B cell (primary cell): ENCODE results near the gene SLC39A8.

Source experiments
- CTCF ChIP-seq: fragments of 200-600 bp; IDR thresholded peaks from one replicate; pipeline ENCODE4 v1.8.0; 2022; ENCODE audit warnings: antibody characterized with exemption, mild to moderate bottlenecking
- EZH2 ChIP-seq: IDR thresholded peaks from 2 replicates; pipeline ENCODE4 v1.6.1; 2012; ENCODE audit warnings: borderline replicate concordance, low read depth, mild to moderate bottlenecking, moderate library complexity, low read length; ENCODE audit not compliant: insufficient read depth, poor library complexity, severe bottlenecking

DNA sequence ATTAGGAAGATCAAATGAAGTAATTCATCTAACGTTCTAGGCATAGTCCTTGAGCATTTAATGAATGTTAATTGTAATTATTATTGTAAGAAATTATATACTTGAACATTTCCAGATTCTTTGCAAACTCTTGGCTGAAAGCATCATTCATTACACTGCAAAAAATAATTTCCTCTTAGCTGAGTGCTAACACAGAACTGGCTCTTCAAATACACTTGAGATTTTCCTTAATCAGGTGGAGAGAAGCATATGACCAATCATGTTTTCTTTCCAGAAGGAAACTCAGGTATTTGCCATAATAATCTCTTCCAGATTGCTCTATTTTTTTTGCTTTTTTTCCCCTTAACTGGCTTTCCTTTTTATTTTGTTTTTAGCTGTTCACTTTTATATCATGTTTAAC is 42.5 kb downstream of the SLC39A8 start:
- TF ChIP-seq CTCF (no peak), EZH2 (no peak)
